Measurements from ENCODE around the gene ADAD2.
A peak's percentile ranks its signal among the peaks of the same experiment; 100 is the strongest.
"Not testable (repeated sequence)": the region's sequence is repeated elsewhere in the genome, so short reads cannot be mapped to it uniquely, and the experiment has no call there.

Gene ADAD2

GRCh38 chr16:84195201-84196093 lies 4.5 kb downstream of the ADAD2 start:
- Mint-ChIP-seq H3K9me3 (no peaks in the 10 kb centered on the region), H3K4me1 (ENCODE audit: low read depth in 2 of 2) (peaks cover 9 to 10% of the 10 kb centered on the region in 2 donors), H3K4me3 (no peak overlapping the region), H3K36me3 (ENCODE audit: insufficient read depth) (no peaks in the 10 kb centered on the region), H3K27ac (no peak overlapping the region), H3K27me3 (peaks cover 6 to 40% of the 10 kb centered on the region in 2 donors)
- no peak for ATAC-seq (replicated peaks)
- no peak for DNase-seq

- H3K27ac Mint-ChIP-seq: no peak overlapping the region
- no peaks in the 10 kb centered on the region for H3K36me3 Mint-ChIP-seq (ENCODE audit: insufficient read depth)
- no peak overlapping the region for H3K4me3 Mint-ChIP-seq
- H3K27me3 Mint-ChIP-seq: peaks cover 6 to 40% of the 10 kb centered on the region in 2 donors
- H3K4me1 Mint-ChIP-seq (ENCODE audit: low read depth in 2 of 2): peaks cover 9 to 10% of the 10 kb centered on the region in 2 donors
- no peaks in the 10 kb centered on the region for H3K9me3 Mint-ChIP-seq
- ATAC-seq (replicated peaks) (no peak), DNase-seq (no peak)
Observed at GRCh38 chr16:84196101-84196500, 5.1 kb downstream of the ADAD2 start.

- H3K4me3 Mint-ChIP-seq: no peak overlapping the region
- peaks cover 9 to 10% of the 10 kb centered on the region in 2 donors for H3K4me1 Mint-ChIP-seq (ENCODE audit: low read depth in 2 of 2)
- H3K27me3 Mint-ChIP-seq: peaks cover 6 to 40% of the 10 kb centered on the region in 2 donors
- H3K36me3 Mint-ChIP-seq (ENCODE audit: insufficient read depth): no peaks in the 10 kb centered on the region
- H3K9me3 Mint-ChIP-seq: no peaks in the 10 kb centered on the region
- ATAC-seq (replicated peaks): no peak
- peak overlapping the region in 1 of 2 donors; percentile 52 for H3K27ac Mint-ChIP-seq
- DNase-seq: no peak
Observed at GRCh38 chr16:84196727-84197394, 5.9 kb downstream of the ADAD2 start.

GRCh38 chr16:84197466-84198128 lies 6.6 kb downstream of the ADAD2 start:
- Mint-ChIP-seq H3K27ac (no peak overlapping the region), H3K4me3 (no peak overlapping the region), H3K27me3 (peaks cover 6 to 40% of the 10 kb centered on the region in 2 donors), H3K36me3 (ENCODE audit: insufficient read depth) (no peaks in the 10 kb centered on the region), H3K4me1 (ENCODE audit: low read depth in 2 of 2) (peaks cover 9 to 10% of the 10 kb centered on the region in 2 donors), H3K9me3 (no peaks in the 10 kb centered on the region)
- DNase-seq: no peak
- ATAC-seq (replicated peaks): no peak

- H3K9me3 Mint-ChIP-seq: no peaks in the 10 kb centered on the region
- peaks cover 6 to 40% of the 10 kb centered on the region in 2 donors for H3K27me3 Mint-ChIP-seq
- no peak overlapping the region for H3K4me3 Mint-ChIP-seq
- H3K27ac Mint-ChIP-seq: no peak overlapping the region
- H3K36me3 Mint-ChIP-seq (ENCODE audit: insufficient read depth): no peaks in the 10 kb centered on the region
- DNase-seq: no peak
- ATAC-seq (replicated peaks): no peak
- peaks cover 9 to 10% of the 10 kb centered on the region in 2 donors for H3K4me1 Mint-ChIP-seq (ENCODE audit: low read depth in 2 of 2)
Observed at GRCh38 chr16:84198401-84198800, 7.4 kb downstream of the ADAD2 start.

GRCh38 chr16:84199097-84199496 lies 8.1 kb downstream of the ADAD2 start:
- no peaks in the 10 kb centered on the region for H3K9me3 Mint-ChIP-seq
- H3K36me3 Mint-ChIP-seq (ENCODE audit: insufficient read depth): no peaks in the 10 kb centered on the region
- no peak overlapping the region for H3K4me3 Mint-ChIP-seq
- H3K4me1 Mint-ChIP-seq (ENCODE audit: low read depth in 2 of 2): peaks cover 6 to 7% of the 10 kb centered on the region in 2 donors
- no peak for DNase-seq
- H3K27ac Mint-ChIP-seq: no peak overlapping the region
- ATAC-seq (replicated peaks): no peak
- H3K27me3 Mint-ChIP-seq: peaks cover 6 to 37% of the 10 kb centered on the region in 2 donors

GRCh38 chr16:84199861-84200260 lies 8.9 kb downstream of the ADAD2 start:
- peaks cover 6 to 32% of the 10 kb centered on the region in 2 donors for H3K27me3 Mint-ChIP-seq
- peaks cover 0 to 3% of the 10 kb centered on the region in 2 donors for H3K4me1 Mint-ChIP-seq (ENCODE audit: low read depth in 2 of 2)
- no peaks in the 10 kb centered on the region for H3K36me3 Mint-ChIP-seq (ENCODE audit: insufficient read depth)
- H3K9me3 Mint-ChIP-seq: no peaks in the 10 kb centered on the region
- ATAC-seq (replicated peaks) (peak; percentile 12), DNase-seq (no peak)
- no peak overlapping the region for H3K4me3 Mint-ChIP-seq
- no peak overlapping the region for H3K27ac Mint-ChIP-seq

GRCh38 chr16:84204551-84204950 lies 13.6 kb downstream of the ADAD2 start:
- H3K9me3 Mint-ChIP-seq; H3K4me3 Mint-ChIP-seq; DNase-seq; H3K4me1 Mint-ChIP-seq (ENCODE audit: low read depth in 2 of 2); H3K36me3 Mint-ChIP-seq (ENCODE audit: insufficient read depth); H3K27ac Mint-ChIP-seq; ATAC-seq (replicated peaks): not testable (repeated sequence)
- H3K27me3 Mint-ChIP-seq: peaks cover 0 to 16% of the 10 kb centered on the region in 2 donors

- not testable (repeated sequence) for H3K4me1 Mint-ChIP-seq (ENCODE audit: low read depth in 2 of 2); H3K9me3 Mint-ChIP-seq; H3K36me3 Mint-ChIP-seq (ENCODE audit: insufficient read depth); H3K27ac Mint-ChIP-seq; H3K4me3 Mint-ChIP-seq; DNase-seq; ATAC-seq (replicated peaks)
- H3K27me3 Mint-ChIP-seq: peaks cover 0 to 16% of the 10 kb centered on the region in 2 donors
Observed at GRCh38 chr16:84205123-84205522, 14.2 kb downstream of the ADAD2 start.

GRCh38 chr16:84205976-84206691 lies 15.2 kb downstream of the ADAD2 start:
- Mint-ChIP-seq H3K27me3 (peaks cover 0 to 16% of the 10 kb centered on the region in 2 donors), H3K4me3 (no peak overlapping the region), H3K36me3 (ENCODE audit: insufficient read depth) (no peaks in the 10 kb centered on the region), H3K27ac (no peak overlapping the region), H3K9me3 (no peaks in the 10 kb centered on the region), H3K4me1 (ENCODE audit: low read depth in 2 of 2) (no peaks in the 10 kb centered on the region)
- ATAC-seq (replicated peaks): no peak
- no peak for DNase-seq

- H3K4me3 Mint-ChIP-seq: no peak overlapping the region
- no peak overlapping the region for H3K27ac Mint-ChIP-seq
- ATAC-seq (replicated peaks) (no peak), DNase-seq (no peak)
- H3K4me1 Mint-ChIP-seq (ENCODE audit: low read depth in 2 of 2): no peaks in the 10 kb centered on the region
- peaks cover 0 to 16% of the 10 kb centered on the region in 2 donors for H3K27me3 Mint-ChIP-seq
- H3K9me3 Mint-ChIP-seq: no peaks in the 10 kb centered on the region
- no peaks in the 10 kb centered on the region for H3K36me3 Mint-ChIP-seq (ENCODE audit: insufficient read depth)
Observed at GRCh38 chr16:84207251-84207650, 16.3 kb downstream of the ADAD2 start.

- no peak for ATAC-seq (replicated peaks)
- no peaks in the 10 kb centered on the region for H3K9me3 Mint-ChIP-seq
- no peak overlapping the region for H3K4me3 Mint-ChIP-seq
- no peaks in the 10 kb centered on the region for H3K36me3 Mint-ChIP-seq (ENCODE audit: insufficient read depth)
- no peak for DNase-seq
- no peak overlapping the region for H3K27ac Mint-ChIP-seq
- no peaks in the 10 kb centered on the region for H3K4me1 Mint-ChIP-seq (ENCODE audit: low read depth in 2 of 2)
- H3K27me3 Mint-ChIP-seq: peaks cover 0 to 16% of the 10 kb centered on the region in 2 donors
Observed at GRCh38 chr16:84207879-84208278, 16.9 kb downstream of the ADAD2 start.

GRCh38 chr16:84209989-84210388 lies 19.0 kb downstream of the ADAD2 start:
- no peak overlapping the region for H3K4me3 Mint-ChIP-seq
- H3K9me3 Mint-ChIP-seq: no peaks in the 10 kb centered on the region
- no peaks in the 10 kb centered on the region for H3K36me3 Mint-ChIP-seq (ENCODE audit: insufficient read depth)
- H3K4me1 Mint-ChIP-seq (ENCODE audit: low read depth in 2 of 2): no peaks in the 10 kb centered on the region
- no peak for DNase-seq
- ATAC-seq (replicated peaks): no peak
- H3K27me3 Mint-ChIP-seq: peaks cover 0 to 24% of the 10 kb centered on the region in 2 donors
- H3K27ac Mint-ChIP-seq: no peak overlapping the region

Data from effector memory CD8-positive, alpha-beta T cell (primary cell).